ENCODE data around the gene HRH1.

GRCh38 chr3:11275926-11276325, 121.6 kb downstream of the HRH1 start:
- no peak for TF ChIP-seq CTCF (IDR thresholded peaks at IDR 0.05)
- no peak for TF ChIP-seq POLR2A (IDR thresholded peaks at IDR 0.05)
- TF ChIP-seq EP300 (IDR thresholded peaks at IDR 0.05): no peak
- no peak for TF ChIP-seq POLR2AphosphoS5 (IDR thresholded peaks at IDR 0.05)
